ENCODE data around the gene ZNF784. TPM values are rescaled to one million over a fixed set of nuclear protein-coding genes. Genes with fewer than 3 reads are reported as not detected.

The ZNF784 gene
- total and polyA plus RNA-seq, 10 of the 15 experiments (the other 5 are each of a cell fraction or from before 2014, with no cell fraction given): 0.10 to 5.2 (median 1.8) TPM

DNA sequence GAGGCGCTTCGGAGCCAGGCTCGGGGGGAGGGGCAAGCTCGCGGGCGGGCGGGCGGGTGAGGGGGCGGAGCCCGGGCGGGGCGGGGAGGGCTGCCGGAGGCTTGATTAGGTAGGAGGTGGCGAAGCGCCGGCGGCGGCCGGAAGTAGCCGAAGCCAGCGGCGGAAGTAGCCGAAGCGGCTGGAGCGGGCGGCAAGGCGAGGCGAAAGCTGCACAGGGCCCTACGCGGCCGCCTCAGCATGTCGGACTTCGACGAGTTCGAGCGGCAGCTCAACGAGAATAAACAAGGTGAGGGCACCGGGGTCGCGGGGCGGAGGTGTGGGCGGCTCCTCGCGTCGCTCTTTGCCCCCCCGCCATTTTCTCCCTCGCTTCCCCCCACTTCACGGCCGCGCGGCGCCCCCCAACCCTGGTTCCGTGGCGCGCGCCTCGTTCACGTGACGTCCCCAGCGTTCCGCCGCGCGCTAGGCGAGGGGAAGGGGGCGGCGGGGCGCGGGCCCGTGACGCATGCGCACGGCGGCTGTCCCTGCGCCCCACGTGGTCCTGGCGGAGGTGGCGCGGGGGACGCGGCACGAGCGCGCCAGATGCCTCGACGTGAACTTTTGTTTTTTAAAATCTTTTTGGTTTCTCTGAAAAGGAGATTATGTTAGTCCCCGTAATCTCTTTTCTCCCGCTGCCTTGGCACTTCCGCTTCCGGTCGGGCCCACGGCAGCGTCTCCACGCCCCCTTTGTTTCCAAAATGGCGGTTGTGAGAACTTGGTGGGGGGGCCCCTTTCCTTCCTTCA is 30.7 kb upstream of the ZNF784 start, which contains the start of gene U2AF2 (continued):
- TF ChIP-seq, protein P1, sequence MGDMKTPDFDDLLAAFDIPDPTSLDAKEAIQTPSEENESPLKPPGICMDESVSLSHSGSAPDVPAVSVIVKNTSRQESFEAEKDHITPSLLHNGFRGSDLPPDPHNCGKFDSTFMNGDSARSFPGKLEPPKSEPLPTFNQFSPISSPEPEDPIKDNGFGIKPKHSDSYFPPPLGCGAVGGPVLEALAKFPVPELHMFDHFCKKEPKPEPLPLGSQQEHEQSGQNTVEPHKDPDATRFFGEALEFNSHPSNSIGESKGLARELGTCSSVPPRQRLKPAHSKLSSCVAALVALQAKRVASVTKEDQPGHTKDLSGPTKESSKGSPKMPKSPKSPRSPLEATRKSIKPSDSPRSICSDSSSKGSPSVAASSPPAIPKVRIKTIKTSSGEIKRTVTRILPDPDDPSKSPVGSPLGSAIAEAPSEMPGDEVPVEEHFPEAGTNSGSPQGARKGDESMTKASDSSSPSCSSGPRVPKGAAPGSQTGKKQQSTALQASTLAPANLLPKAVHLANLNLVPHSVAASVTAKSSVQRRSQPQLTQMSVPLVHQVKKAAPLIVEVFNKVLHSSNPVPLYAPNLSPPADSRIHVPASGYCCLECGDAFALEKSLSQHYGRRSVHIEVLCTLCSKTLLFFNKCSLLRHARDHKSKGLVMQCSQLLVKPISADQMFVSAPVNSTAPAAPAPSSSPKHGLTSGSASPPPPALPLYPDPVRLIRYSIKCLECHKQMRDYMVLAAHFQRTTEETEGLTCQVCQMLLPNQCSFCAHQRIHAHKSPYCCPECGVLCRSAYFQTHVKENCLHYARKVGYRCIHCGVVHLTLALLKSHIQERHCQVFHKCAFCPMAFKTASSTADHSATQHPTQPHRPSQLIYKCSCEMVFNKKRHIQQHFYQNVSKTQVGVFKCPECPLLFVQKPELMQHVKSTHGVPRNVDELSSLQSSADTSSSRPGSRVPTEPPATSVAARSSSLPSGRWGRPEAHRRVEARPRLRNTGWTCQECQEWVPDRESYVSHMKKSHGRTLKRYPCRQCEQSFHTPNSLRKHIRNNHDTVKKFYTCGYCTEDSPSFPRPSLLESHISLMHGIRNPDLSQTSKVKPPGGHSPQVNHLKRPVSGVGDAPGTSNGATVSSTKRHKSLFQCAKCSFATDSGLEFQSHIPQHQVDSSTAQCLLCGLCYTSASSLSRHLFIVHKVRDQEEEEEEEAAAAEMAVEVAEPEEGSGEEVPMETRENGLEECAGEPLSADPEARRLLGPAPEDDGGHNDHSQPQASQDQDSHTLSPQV (IDR thresholded peaks at IDR 0.05): no peak
- TF ChIP-seq CREB1 (IDR thresholded peaks at IDR 0.05; ENCODE audit: low read depth): 0 out of 2 replicates have a peak, but pooled peaks have one; percentile 29
- TF ChIP-seq ZNF687 (IDR thresholded peaks at IDR 0.05): peak; percentile 87
- TF ChIP-seq SMAD5 (IDR thresholded peaks at IDR 0.05; ENCODE audit: low read depth): no peak
- peak; percentile 88 for TF ChIP-seq ZBTB40 (IDR thresholded peaks at IDR 0.05; ENCODE audit: borderline replicate concordance)
- no peak for TF ChIP-seq TARDBP (IDR thresholded peaks at IDR 0.05; ENCODE audit: borderline replicate concordance)
- TF ChIP-seq, protein P2, sequence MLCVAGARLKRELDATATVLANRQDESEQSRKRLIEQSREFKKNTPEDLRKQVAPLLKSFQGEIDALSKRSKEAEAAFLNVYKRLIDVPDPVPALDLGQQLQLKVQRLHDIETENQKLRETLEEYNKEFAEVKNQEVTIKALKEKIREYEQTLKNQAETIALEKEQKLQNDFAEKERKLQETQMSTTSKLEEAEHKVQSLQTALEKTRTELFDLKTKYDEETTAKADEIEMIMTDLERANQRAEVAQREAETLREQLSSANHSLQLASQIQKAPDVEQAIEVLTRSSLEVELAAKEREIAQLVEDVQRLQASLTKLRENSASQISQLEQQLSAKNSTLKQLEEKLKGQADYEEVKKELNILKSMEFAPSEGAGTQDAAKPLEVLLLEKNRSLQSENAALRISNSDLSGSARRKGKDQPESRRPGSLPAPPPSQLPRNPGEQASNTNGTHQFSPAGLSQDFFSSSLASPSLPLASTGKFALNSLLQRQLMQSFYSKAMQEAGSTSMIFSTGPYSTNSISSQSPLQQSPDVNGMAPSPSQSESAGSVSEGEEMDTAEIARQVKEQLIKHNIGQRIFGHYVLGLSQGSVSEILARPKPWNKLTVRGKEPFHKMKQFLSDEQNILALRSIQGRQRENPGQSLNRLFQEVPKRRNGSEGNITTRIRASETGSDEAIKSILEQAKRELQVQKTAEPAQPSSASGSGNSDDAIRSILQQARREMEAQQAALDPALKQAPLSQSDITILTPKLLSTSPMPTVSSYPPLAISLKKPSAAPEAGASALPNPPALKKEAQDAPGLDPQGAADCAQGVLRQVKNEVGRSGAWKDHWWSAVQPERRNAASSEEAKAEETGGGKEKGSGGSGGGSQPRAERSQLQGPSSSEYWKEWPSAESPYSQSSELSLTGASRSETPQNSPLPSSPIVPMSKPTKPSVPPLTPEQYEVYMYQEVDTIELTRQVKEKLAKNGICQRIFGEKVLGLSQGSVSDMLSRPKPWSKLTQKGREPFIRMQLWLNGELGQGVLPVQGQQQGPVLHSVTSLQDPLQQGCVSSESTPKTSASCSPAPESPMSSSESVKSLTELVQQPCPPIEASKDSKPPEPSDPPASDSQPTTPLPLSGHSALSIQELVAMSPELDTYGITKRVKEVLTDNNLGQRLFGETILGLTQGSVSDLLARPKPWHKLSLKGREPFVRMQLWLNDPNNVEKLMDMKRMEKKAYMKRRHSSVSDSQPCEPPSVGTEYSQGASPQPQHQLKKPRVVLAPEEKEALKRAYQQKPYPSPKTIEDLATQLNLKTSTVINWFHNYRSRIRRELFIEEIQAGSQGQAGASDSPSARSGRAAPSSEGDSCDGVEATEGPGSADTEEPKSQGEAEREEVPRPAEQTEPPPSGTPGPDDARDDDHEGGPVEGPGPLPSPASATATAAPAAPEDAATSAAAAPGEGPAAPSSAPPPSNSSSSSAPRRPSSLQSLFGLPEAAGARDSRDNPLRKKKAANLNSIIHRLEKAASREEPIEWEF (IDR thresholded peaks at IDR 0.05; ENCODE audit: insufficient replicate concordance, low read depth, low read length): no peak
- TF ChIP-seq YY1 (IDR thresholded peaks at IDR 0.05; ENCODE audit: low read depth, low read length): peak; percentile 96
- no peak; the same call in 1 of the 2 replicates for TF ChIP-seq POLR2AphosphoS2 (IDR thresholded peaks at IDR 0.05; ENCODE audit: low read depth, low read length)
- TF ChIP-seq NR2F1 (conservative IDR thresholded peaks at IDR 0.05): peak; percentile 48
- TF ChIP-seq CBX5 (IDR thresholded peaks at IDR 0.05; ENCODE audit: low read depth): no peak
